ENCODE results near the gene LRRC3. TPM values are rescaled to one million over a fixed set of nuclear protein-coding genes. Genes with fewer than 3 reads are reported as not detected.

Gene LRRC3
- total RNA-seq, 4 donors from 2014 or later = 0.78 to 0.92 (median 0.85) TPM

GRCh38 chr21:44464351-44464750 lies 9.0 kb downstream of the LRRC3 start:
- Histone ChIP-seq H3K9me3 (no peaks in the 10 kb centered on the region), H3K4me3 (replicated peaks in 1 of 3) (no peak overlapping the region), H3K4me1 (peaks cover 3 to 5% of the 10 kb centered on the region in 2 donors), H3K27ac (no peak overlapping the region), H3K27me3 (no peaks in the 10 kb centered on the region), H3K36me3 (no peaks in the 10 kb centered on the region)
- DNase-seq = no peak
- TF ChIP-seq CTCF (IDR thresholded peaks at IDR 0.05) = no peak
- no peak for TF ChIP-seq POLR2A (IDR thresholded peaks at IDR 0.05)
- intact Hi-C loops (cut with DNase I) = no loop called here
- WGBS, 2 donors = 77 to 87% methylated on average over 11 to 12 of the region's 12 CpGs

- intact Hi-C loops (cut with DNase I) = no loop called here
- no peaks in the 10 kb centered on the region for H3K36me3 ChIP-seq
- 87 to 92% methylated on average over 10 to 16 of the region's 16 CpGs for WGBS, 2 donors
- H3K27me3 ChIP-seq = no peaks in the 10 kb centered on the region
- TF ChIP-seq CTCF (IDR thresholded peaks at IDR 0.05) (no peak), POLR2A (IDR thresholded peaks at IDR 0.05) (no peak)
- no peaks in the 10 kb centered on the region for H3K9me3 ChIP-seq
- no peak overlapping the region for H3K4me3 ChIP-seq (replicated peaks in 1 of 3)
- DNase-seq = no peak
- peaks cover 3 to 5% of the 10 kb centered on the region in 2 donors for H3K4me1 ChIP-seq
- no peak overlapping the region for H3K27ac ChIP-seq
Observed at GRCh38 chr21:44466351-44466954, 11.1 kb downstream of the LRRC3 start.

GRCh38 chr21:44466996-44467858 lies 11.9 kb downstream of the LRRC3 start:
- Histone ChIP-seq H3K4me3 (replicated peaks in 1 of 3) (no peak overlapping the region), H3K9me3 (no peaks in the 10 kb centered on the region), H3K4me1 (peaks cover 3 to 5% of the 10 kb centered on the region in 2 donors), H3K27me3 (no peaks in the 10 kb centered on the region), H3K36me3 (no peaks in the 10 kb centered on the region), H3K27ac (no peak overlapping the region)
- no peak for DNase-seq
- TF ChIP-seq POLR2A (IDR thresholded peaks at IDR 0.05) = no peak
- TF ChIP-seq CTCF (IDR thresholded peaks at IDR 0.05) = no peak
- 95% methylated on average over 30 to 32 of the region's 36 CpGs for WGBS, 2 donors
- intact Hi-C loops (cut with DNase I) = no loop called here

- Histone ChIP-seq H3K36me3 (no peaks in the 10 kb centered on the region), H3K4me3 (replicated peaks in 1 of 3) (no peak overlapping the region), H3K9me3 (no peaks in the 10 kb centered on the region), H3K27me3 (no peaks in the 10 kb centered on the region), H3K27ac (no peak overlapping the region), H3K4me1 (peaks cover 3 to 5% of the 10 kb centered on the region in 2 donors)
- DNase-seq = no peak
- intact Hi-C loops (cut with DNase I) = no loop called here
- TF ChIP-seq POLR2A (IDR thresholded peaks at IDR 0.05) = no peak
- TF ChIP-seq CTCF (IDR thresholded peaks at IDR 0.05) = no peak
- 91 to 93% methylated on average over 13 to 15 of the region's 15 CpGs for WGBS, 2 donors
Observed at GRCh38 chr21:44467859-44468195, 12.5 kb downstream of the LRRC3 start.

GRCh38 chr21:44471341-44471740 lies 16.0 kb downstream of the LRRC3 start:
- TF ChIP-seq CTCF (IDR thresholded peaks at IDR 0.05) = no peak
- no peak for TF ChIP-seq POLR2A (IDR thresholded peaks at IDR 0.05)
- H3K36me3 ChIP-seq = no peaks in the 10 kb centered on the region
- DNase-seq = no peak
- H3K27me3 ChIP-seq = no peaks in the 10 kb centered on the region
- peaks cover 0 to 5% of the 10 kb centered on the region in 2 donors for H3K4me1 ChIP-seq
- H3K27ac ChIP-seq = no peak overlapping the region
- H3K4me3 ChIP-seq (replicated peaks in 1 of 3) = no peak overlapping the region
- intact Hi-C loops (cut with DNase I) = no loop called here
- no peaks in the 10 kb centered on the region for H3K9me3 ChIP-seq
